A673 (cell line): Measurements from ENCODE around the gene PAX4. TPM values are rescaled to one million over a fixed set of nuclear protein-coding genes. Genes with fewer than 3 reads are reported as not detected.

Experiments
- BruUV-seq: library from RNA; stranded (reverse); fragments of 400-500 nt; replicated peaks from 2 replicates; lab custom pipeline; 2021; lab: Mats Ljungman, UMichigan
- CTCF ChIA-PET: fragments of 300-600 bp; sonication (Branson Sonifier 250); formaldehyde crosslinking; loops from one replicate; lab custom pipeline; 2022; ENCODE audit warnings: antibody characterized with exemption; lab: Charles Lee
- POLR2A ChIA-PET: fragments of 300-600 bp; sonication (Branson Sonifier 250); formaldehyde crosslinking; loops from one replicate; lab custom pipeline; 2022; ENCODE audit warnings: antibody characterized with exemption; ENCODE audit not compliant: low non-redundant PET; lab: Charles Lee
- DNase-seq: peaks from one replicate; pipeline ENCODE4 v3.0.0-alpha.2; 2015; ENCODE audit warnings: low spot score
- H3K27ac ChIP-seq: fragments of 200-600 bp; sonication (generic); 2 replicates; pipeline ENCODE4 v1.5.1; 2016; ENCODE audit warnings: mixed run types, low read depth, mild to moderate bottlenecking, mixed read lengths, antibody characterized with exemption, low read length; ENCODE audit not compliant: poor library complexity, severe bottlenecking
- H3K27me3 ChIP-seq: fragments of 200-600 bp; sonication (generic); replicated peaks from 2 replicates; pipeline ENCODE4 v1.6.1; 2017; ENCODE audit warnings: mixed run types, low read depth, mild to moderate bottlenecking, mixed read lengths, antibody characterized with exemption, low read length; ENCODE audit not compliant: insufficient read depth, poor library complexity
- H3K36me3 ChIP-seq: fragments of 200-600 bp; sonication (generic); 2 replicates; pipeline ENCODE4 v1.6.1; 2016; ENCODE audit warnings: mixed run types, mild to moderate bottlenecking, mixed read lengths, antibody characterized with exemption, low read length; ENCODE audit not compliant: insufficient read depth, poor library complexity, severe bottlenecking
- H3K4me1 ChIP-seq: fragments of 200-600 bp; sonication (generic); 2 replicates; pipeline ENCODE4 v1.6.1; 2017; ENCODE audit warnings: mixed run types, mild to moderate bottlenecking, mixed read lengths, antibody characterized with exemption, low read length; ENCODE audit not compliant: insufficient read depth, poor library complexity, severe bottlenecking
- H3K4me3 ChIP-seq: fragments of 200-600 bp; sonication (generic); 2 replicates; pipeline ENCODE4 v1.5.1; 2016; ENCODE audit warnings: low read depth, mixed run types, mild to moderate bottlenecking, mixed read lengths, low read length; ENCODE audit not compliant: poor library complexity, severe bottlenecking
- H3K9me3 ChIP-seq: fragments of 200-600 bp; sonication (generic); 2 replicates; pipeline ENCODE4 v1.6.1; 2016; ENCODE audit warnings: mixed run types, low read depth, mild to moderate bottlenecking, mixed read lengths, antibody characterized with exemption, low read length; ENCODE audit not compliant: poor library complexity, severe bottlenecking
- CTCF ChIP-seq: fragments of 300-800, 200-600 bp; sonication (generic); conservative IDR thresholded peaks from 2 replicates; pipeline ENCODE4 v1.5.1; 2017; ENCODE audit warnings: low read depth, mild to moderate bottlenecking, antibody characterized with exemption, low read length, moderate library complexity, mixed read lengths
- EZH2 ChIP-seq: fragments of 200-600 bp; sonication (generic); IDR thresholded peaks from 2 replicates; pipeline ENCODE4 v1.6.1; 2017; ENCODE audit warnings: borderline replicate concordance, low read depth, mild to moderate bottlenecking, mixed read lengths, antibody characterized with exemption, low read length; ENCODE audit not compliant: poor library complexity, severe bottlenecking
- intact Hi-C: fragments of 100-400 bp; cut with micrococcal nuclease; formaldehyde crosslinking; loops from one replicate; pipeline ENCODE4 v1.10.0; 2022; ENCODE audit not compliant: unreplicated experiment
- total RNA-seq: library from RNA; stranded (reverse); gene quantifications from 2 replicates; pipeline ENCODE4 v1.2.3, GENCODE V29; 2021

PAX4 gene
- total RNA-seq, 1 experiment from 2014 or later, result not detected

- ChIA-PET CTCF (no interaction called here), POLR2A (no interaction called here)
- Histone ChIP-seq H3K4me3 (no peak overlapping the region), H3K4me1 (no peaks in the 10 kb centered on the region), H3K27ac (no peak overlapping the region), H3K36me3 (no peaks in the 10 kb centered on the region), H3K27me3 (no peaks in the 10 kb centered on the region), H3K9me3 (no peaks in the 10 kb centered on the region)
- no peak for TF ChIP-seq CTCF
- no peak for TF ChIP-seq EZH2
- DNase-seq, result no peak
- no TSS peak for BruUV-seq
- intact Hi-C loops, result no loop called here
Measured at GRCh38 chr7:127608446-127608845, 9.5 kb downstream of the PAX4 start.

- CTCF ChIA-PET, result no interaction called here
- Histone ChIP-seq H3K27me3 (peaks cover 3% of the 10 kb centered on the region), H3K36me3 (no peaks in the 10 kb centered on the region), H3K4me1 (no peaks in the 10 kb centered on the region), H3K27ac (no peak overlapping the region), H3K4me3 (no peak overlapping the region), H3K9me3 (no peaks in the 10 kb centered on the region)
- POLR2A ChIA-PET, result no interaction called here
- TF ChIP-seq EZH2 (no peak), CTCF (no peak)
- BruUV-seq, result no TSS peak
- intact Hi-C loops, result no loop called here
- no peak for DNase-seq
Measured at GRCh38 chr7:127600885-127601284, 17.1 kb downstream of the PAX4 start.

GRCh38 chr7:127598318-127598717, 19.6 kb downstream of the PAX4 start:
- Histone ChIP-seq H3K27me3 (peaks cover 3% of the 10 kb centered on the region), H3K4me3 (no peak overlapping the region), H3K4me1 (no peaks in the 10 kb centered on the region), H3K9me3 (no peaks in the 10 kb centered on the region), H3K36me3 (no peaks in the 10 kb centered on the region), H3K27ac (no peak overlapping the region)
- intact Hi-C loops, result no loop called here
- BruUV-seq, result no TSS peak
- TF ChIP-seq EZH2 (no peak), CTCF (peak; percentile 68)
- CTCF ChIA-PET, result no interaction called here
- POLR2A ChIA-PET, result no interaction called here
- DNase-seq, result peak; percentile 44
